Measurements from ENCODE around the gene PILRA. TPM values are rescaled to one million over a fixed set of nuclear protein-coding genes. Genes with fewer than 3 reads are reported as not detected.
A peak's percentile ranks its signal among the peaks of the same experiment; 100 is the strongest.
"Not testable (repeated sequence)": the region's sequence is repeated elsewhere in the genome, so short reads cannot be mapped to it uniquely, and the experiment has no call there.

Gene PILRA
- total RNA-seq, 4 donors from 2014 or later: 5.8 to 9.5 (median 5.9) TPM

DNA sequence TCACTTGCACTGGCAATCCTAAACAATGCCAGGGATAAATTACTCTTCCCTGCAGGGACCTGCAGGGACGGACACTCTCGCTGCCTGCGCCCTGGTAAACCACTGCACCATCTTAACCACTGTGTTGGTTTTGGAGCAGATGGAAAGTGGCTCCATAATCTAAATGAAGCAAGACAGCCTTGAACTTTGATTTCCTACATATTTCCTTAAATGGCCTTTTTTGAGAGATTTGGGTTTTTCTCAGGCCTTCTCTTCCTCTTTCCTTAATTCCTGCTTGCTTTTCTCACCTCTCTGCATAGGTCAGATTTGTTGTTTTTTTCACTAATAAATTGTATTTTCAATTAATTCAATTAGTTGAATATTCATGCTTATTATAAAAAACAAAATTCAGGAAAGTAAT, 2.8 kb downstream of the PILRA start:
- TF ChIP-seq, protein P1, sequence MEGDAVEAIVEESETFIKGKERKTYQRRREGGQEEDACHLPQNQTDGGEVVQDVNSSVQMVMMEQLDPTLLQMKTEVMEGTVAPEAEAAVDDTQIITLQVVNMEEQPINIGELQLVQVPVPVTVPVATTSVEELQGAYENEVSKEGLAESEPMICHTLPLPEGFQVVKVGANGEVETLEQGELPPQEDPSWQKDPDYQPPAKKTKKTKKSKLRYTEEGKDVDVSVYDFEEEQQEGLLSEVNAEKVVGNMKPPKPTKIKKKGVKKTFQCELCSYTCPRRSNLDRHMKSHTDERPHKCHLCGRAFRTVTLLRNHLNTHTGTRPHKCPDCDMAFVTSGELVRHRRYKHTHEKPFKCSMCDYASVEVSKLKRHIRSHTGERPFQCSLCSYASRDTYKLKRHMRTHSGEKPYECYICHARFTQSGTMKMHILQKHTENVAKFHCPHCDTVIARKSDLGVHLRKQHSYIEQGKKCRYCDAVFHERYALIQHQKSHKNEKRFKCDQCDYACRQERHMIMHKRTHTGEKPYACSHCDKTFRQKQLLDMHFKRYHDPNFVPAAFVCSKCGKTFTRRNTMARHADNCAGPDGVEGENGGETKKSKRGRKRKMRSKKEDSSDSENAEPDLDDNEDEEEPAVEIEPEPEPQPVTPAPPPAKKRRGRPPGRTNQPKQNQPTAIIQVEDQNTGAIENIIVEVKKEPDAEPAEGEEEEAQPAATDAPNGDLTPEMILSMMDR (IDR thresholded peaks at IDR 0.05): no peak
- no peak for TF ChIP-seq POLR2A (IDR thresholded peaks at IDR 0.05)
- no peaks in the 10 kb centered on the region for H3K9me3 ChIP-seq
- no peaks in the 10 kb centered on the region for H3K36me3 ChIP-seq
- no peak for DNase-seq
- H3K4me3 ChIP-seq: no peak overlapping the region
- H3K27me3 ChIP-seq: no peaks in the 10 kb centered on the region
- no peak overlapping the region for H3K27ac ChIP-seq
- peaks cover 0 to 9% (median 0%) of the 10 kb centered on the region in 4 donors for H3K4me1 ChIP-seq

DNA sequence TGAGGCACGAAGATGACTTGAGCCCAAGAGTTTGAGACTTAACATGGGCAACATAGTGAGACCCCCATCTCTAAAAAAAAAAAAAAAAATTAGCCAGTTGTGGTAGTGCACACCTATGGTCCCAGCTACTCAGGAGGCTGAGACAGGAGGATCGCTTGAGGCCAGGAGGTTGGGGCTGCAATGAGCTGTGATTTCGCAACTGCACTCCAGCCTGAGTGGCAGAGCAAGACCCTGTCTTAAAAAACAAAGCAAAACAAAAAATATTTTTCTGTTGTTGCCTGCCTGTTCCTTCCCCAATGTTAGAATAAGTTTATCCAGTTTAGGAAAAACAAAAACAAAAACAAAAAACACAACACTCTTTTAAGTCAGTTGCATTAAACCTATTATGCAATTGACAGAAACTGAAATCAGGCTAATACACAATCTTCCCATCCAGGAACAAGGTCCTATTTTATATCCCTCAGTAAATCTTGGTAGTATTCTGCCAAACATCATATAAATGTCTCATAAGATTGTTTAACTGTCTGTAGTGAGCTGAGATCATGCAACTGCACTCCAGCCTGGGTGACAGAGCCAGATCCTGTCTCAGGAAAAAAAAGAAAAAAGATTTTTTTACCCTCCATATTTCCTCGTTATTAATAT, 4.9 kb downstream of the PILRA start:
- H3K9me3 ChIP-seq: no peaks in the 10 kb centered on the region
- no peaks in the 10 kb centered on the region for H3K4me1 ChIP-seq
- DNase-seq: no peak
- no peaks in the 10 kb centered on the region for H3K27me3 ChIP-seq
- TF ChIP-seq, protein P1 (IDR thresholded peaks at IDR 0.05): no peak
- TF ChIP-seq POLR2A (IDR thresholded peaks at IDR 0.05): no peak
- H3K27ac ChIP-seq: no peak overlapping the region
- H3K36me3 ChIP-seq: no peaks in the 10 kb centered on the region
- H3K4me3 ChIP-seq: no peak overlapping the region

DNA sequence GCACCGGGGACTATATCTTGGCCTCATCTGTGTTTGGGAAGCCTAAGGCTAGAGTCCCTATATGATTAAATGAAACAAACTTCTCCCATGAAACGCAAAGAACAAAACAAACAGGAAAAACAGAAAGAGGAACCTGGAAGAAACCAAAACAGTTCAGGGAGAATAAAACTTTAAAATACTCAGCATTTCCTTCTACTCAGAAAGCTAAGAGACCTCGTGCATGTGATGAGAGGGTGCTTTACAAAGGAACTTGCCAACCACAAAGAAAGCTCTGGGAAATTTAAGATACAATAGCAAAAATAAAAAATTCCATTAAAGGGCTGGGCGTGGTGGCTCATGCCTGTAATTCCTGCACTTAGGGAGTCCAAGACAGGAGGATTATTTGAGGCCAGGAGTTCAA, 6.9 kb downstream of the PILRA start:
- no peak for DNase-seq
- TF ChIP-seq POLR2A (IDR thresholded peaks at IDR 0.05): no peak
- TF ChIP-seq, protein P1 (IDR thresholded peaks at IDR 0.05): no peak
- Histone ChIP-seq H3K27ac (no peak overlapping the region), H3K4me3 (no peak overlapping the region), H3K4me1 (no peaks in the 10 kb centered on the region), H3K36me3 (no peaks in the 10 kb centered on the region), H3K9me3 (no peaks in the 10 kb centered on the region), H3K27me3 (no peaks in the 10 kb centered on the region)

DNA sequence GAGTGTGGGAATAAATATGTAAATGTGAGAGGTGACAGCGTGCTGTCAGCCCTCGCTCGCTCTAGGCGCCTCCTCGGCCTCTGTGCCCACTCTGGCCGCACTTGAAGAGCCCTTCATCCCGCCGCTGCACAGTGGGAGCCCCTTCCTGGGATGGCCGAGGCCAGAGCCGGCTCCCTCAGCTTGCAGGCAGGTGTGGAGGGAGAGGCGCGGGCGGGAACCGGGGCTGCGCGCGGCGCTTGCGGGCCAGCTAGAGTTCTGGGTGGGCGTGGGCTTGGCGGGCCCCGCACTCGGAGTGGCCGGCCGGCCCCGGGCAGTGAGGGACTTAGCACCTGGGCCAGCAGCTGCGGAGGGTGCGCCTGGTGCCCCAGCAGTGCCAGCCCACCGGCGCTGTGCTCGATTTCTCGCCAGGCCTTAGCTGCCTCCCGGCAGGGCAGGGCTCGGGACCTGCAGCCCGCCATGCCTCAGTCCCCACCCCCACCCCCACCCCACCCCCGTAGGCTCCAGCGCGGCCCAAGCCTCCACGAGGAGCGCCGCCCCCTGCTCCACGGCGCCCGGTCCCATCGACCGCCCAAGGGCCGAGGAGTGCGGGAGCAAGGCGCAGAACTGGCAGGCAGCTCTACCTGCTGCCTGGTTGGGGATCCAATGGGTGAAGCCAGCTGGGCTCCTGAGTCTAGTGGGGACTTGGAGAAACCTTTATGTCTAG, 8.4 kb downstream of the PILRA start:
- not testable (repeated sequence) for H3K27me3 ChIP-seq, H3K9me3 ChIP-seq, H3K4me3 ChIP-seq, H3K36me3 ChIP-seq, H3K27ac ChIP-seq, H3K4me1 ChIP-seq, DNase-seq

DNA sequence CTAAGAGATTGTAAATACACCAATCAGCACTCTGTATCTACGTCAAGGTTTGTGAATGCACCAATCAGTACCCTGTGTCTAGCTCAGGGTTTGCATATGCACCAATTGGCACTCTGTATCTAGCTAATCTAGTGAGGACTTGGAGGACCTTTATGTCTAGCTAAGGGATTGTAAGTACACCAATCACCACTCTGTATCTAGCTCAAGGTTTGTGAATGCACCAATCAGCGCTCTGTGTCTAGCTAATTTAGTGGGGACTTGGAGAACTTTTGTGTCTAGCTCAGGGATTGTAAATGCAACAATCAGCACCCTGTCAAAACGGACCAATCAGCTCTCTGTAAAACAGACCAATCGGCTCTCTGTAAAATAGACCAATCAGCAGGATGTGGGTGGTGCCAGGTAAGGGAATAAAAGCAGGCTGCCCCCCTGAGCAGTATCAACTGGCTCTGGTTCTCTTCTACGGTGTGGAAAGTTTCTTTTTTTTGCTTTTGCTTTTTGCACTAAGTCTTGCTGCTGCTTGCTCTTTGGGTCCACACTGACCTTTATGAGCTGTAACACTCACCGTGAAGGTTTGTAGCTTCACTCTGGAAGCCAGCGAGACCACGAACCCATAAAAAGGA, 9.1 kb downstream of the PILRA start:
- peak in 1 of 2 donors; percentile 10 for TF ChIP-seq POLR2A (IDR thresholded peaks at IDR 0.05)
- H3K9me3 ChIP-seq, H3K36me3 ChIP-seq, H3K4me1 ChIP-seq, H3K27me3 ChIP-seq, H3K27ac ChIP-seq, H3K4me3 ChIP-seq, DNase-seq: not testable (repeated sequence)

DNA sequence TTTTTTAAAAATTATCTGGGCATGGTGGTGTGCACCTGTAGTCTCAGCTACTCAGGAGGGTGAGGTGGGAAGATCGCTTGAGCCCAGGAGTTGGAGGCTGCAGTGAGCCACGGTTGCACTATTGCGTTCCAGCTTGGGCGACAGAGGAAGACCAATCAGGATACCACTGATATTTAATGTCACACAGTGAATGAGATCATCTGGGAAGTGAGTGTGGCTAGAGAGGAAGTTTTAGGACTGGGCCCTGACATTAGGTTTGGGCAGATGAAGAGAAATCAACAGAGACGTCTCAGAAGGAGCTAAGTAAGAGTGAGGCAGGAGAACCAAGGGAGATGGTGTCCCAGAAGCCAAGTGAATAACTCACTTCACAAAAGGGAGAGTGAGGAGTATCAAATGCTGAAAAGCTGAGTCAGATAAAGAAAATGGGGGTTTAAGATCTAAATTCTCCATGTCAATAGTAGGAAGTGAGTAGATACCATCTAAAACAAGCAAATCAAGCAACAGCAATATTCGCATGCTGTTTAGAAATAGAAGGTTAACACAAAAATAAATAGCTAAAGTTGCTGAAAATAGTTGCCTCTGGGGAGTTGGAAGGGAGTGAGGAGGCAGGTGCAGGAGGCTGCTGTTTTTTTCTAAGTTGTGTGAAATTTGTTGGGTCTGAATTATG, 11.5 kb downstream of the PILRA start:
- Histone ChIP-seq H3K4me3 (no peak overlapping the region), H3K9me3 (no peaks in the 10 kb centered on the region), H3K27ac (no peak overlapping the region), H3K36me3 (no peaks in the 10 kb centered on the region), H3K27me3 (no peaks in the 10 kb centered on the region), H3K4me1 (no peaks in the 10 kb centered on the region)
- no peak for DNase-seq
- TF ChIP-seq POLR2A (IDR thresholded peaks at IDR 0.05): no peak
- TF ChIP-seq, protein P1 (IDR thresholded peaks at IDR 0.05): no peak
